Spinal cord (tissue), 10 donors: ENCODE data around the gene THAP8. TPM values are rescaled to one million over a fixed set of nuclear protein-coding genes. Genes with fewer than 3 reads are reported as not detected.
A peak's percentile ranks its signal among the peaks of the same experiment; 100 is the strongest.

Source experiments
- DNase-seq, 6 donors: peaks; one replicate each; pipeline versions ENCODE4 v3.0.0 to v3.0.0-alpha.2; 2013 to 2015; ENCODE audit warnings: low spot score in 6 of 6, low read depth in 4 of 6
- H3K27ac ChIP-seq: one replicate; pipeline ENCODE4 v1.5.1; 2013; ENCODE audit warnings: low read depth, low read length, control low read depth
- H3K27me3 ChIP-seq: one replicate; pipeline ENCODE4 v1.6.1; 2013; ENCODE audit warnings: low read length; ENCODE audit not compliant: control insufficient read depth, insufficient read depth
- H3K36me3 ChIP-seq: one replicate; pipeline ENCODE4 v1.6.1; 2013; ENCODE audit warnings: low read length; ENCODE audit not compliant: control insufficient read depth, insufficient read depth
- H3K4me1 ChIP-seq: one replicate; pipeline ENCODE4 v1.6.1; 2013; ENCODE audit warnings: low read length; ENCODE audit not compliant: control insufficient read depth, insufficient read depth
- H3K4me3 ChIP-seq: one replicate; pipeline ENCODE4 v1.5.1; 2013; ENCODE audit warnings: low read depth, low read length, control low read depth
- H3K9me3 ChIP-seq: one replicate; pipeline ENCODE4 v1.6.1; 2013; ENCODE audit warnings: low read length; ENCODE audit not compliant: control insufficient read depth, insufficient read depth
- WGBS: methylation state at CpG from one replicate; pipeline ENCODE4 v1.1.5; 2013; ENCODE audit warnings: missing lambda C conversion rate; ENCODE audit not compliant: insufficient coverage; 5-methylcytosine and 5-hydroxymethylcytosine counted together
- long read RNA-seq, 4 donors: transcript quantifications; one replicate each; lab custom pipeline, GENCODE V29; 2026
- polyA plus RNA-seq, 2 donors: library from polyadenylated mRNA; unstranded; fragments of 120-200 nt; gene quantifications; one replicate each; pipeline ENCODE4 v1.2.1, GENCODE V29; 2013; ENCODE audit not compliant: insufficient read length in 2 of 2
- total RNA-seq, 2 donors: library from RNA; depleted of rRNA in 1 of 2; stranded (reverse); fragments of 120-200 nt in 1 of 2; fragments of >200 nt in 1 of 2; gene quantifications; one replicate each; pipeline versions ENCODE4 v1.2.3 to v1.2.4, GENCODE V29; 2013 to 2014
- donor health status: healthy.

THAP8 gene, protein sequence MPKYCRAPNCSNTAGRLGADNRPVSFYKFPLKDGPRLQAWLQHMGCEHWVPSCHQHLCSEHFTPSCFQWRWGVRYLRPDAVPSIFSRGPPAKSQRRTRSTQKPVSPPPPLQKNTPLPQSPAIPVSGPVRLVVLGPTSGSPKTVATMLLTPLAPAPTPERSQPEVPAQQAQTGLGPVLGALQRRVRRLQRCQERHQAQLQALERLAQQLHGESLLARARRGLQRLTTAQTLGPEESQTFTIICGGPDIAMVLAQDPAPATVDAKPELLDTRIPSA
- 1 to 10 TPM; 3.1 to 6.6 TPM for total RNA-seq
- 10 to 100 TPM; 16.9 to 17.1 TPM for polyA plus RNA-seq
- long read RNA-seq, donor 1, transcript THAP8-201 (4 exons, 1,825 nt): major isoform, 6 of 8 reads
- long read RNA-seq, donor 1, partial matches to known transcripts: 0 of 8 reads
- long read RNA-seq, donor 1, other reads (novel, unspliced or antisense): 0 of 8 reads
- long read RNA-seq, donor 2, partial matches to known transcripts: 0 of 4 reads
- long read RNA-seq, donor 2, other reads (novel, unspliced or antisense): 0 of 4 reads
- long read RNA-seq, donor 3, partial matches to known transcripts: 0 of 3 reads
- long read RNA-seq, donor 3, other reads (novel, unspliced or antisense): 0 of 3 reads
- long read RNA-seq, donor 4, transcript THAP8-201 (4 exons, 1,825 nt): major isoform, 6 of 7 reads
- long read RNA-seq, donor 4, partial matches to known transcripts: 0 of 7 reads
- long read RNA-seq, donor 4, other reads (novel, unspliced or antisense): 0 of 7 reads

DNA sequence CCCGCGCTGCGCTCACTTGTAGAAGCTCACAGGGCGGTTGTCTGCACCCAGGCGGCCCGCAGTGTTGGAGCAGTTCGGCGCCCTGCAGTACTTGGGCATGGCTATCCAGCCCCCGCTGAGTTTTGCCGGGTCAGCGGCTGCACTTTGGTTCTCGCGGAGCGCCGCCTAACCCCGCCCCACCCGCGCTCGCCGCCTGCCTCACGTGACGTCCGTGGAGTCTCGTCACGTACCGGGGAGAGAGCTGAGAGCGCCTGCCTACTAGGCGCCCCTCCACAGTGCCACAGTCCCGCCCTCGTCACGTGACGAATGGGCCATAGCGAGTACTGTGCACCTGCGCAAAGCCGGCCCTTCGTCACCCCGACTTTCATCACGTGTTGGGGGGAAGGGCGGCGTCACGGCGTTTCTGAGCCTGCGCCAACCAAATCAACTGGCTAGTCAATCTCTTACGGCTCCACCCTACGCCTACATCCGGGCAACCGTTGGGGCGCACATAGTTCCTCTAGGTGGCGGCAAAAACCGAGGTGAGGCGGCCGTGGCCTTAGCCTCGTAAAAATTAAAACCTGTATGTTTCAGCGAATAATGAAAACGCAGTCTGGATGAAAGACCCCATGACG lies at the start of gene THAP8:
TSS of gene THAP8 (minus strand) at position 167 of the 614 bp plus-strand sequence. CDS start at position 99, 68 bp downstream.
- WGBS: under 1% methylated on average over 56 of the region's 56 CpGs
- Histone ChIP-seq H3K36me3 (no peaks in the 10 kb centered on the region), H3K4me3 (peak within 1 kb of the TSS; percentile 81), H3K4me1 (peaks cover 23% of the 10 kb centered on the region), H3K27ac (peak within 1 kb of the TSS; percentile 99), H3K27me3 (no peaks in the 10 kb centered on the region), H3K9me3 (no peaks in the 10 kb centered on the region)
- peak; percentile 99 to 100 (median 100) for DNase-seq

DNA sequence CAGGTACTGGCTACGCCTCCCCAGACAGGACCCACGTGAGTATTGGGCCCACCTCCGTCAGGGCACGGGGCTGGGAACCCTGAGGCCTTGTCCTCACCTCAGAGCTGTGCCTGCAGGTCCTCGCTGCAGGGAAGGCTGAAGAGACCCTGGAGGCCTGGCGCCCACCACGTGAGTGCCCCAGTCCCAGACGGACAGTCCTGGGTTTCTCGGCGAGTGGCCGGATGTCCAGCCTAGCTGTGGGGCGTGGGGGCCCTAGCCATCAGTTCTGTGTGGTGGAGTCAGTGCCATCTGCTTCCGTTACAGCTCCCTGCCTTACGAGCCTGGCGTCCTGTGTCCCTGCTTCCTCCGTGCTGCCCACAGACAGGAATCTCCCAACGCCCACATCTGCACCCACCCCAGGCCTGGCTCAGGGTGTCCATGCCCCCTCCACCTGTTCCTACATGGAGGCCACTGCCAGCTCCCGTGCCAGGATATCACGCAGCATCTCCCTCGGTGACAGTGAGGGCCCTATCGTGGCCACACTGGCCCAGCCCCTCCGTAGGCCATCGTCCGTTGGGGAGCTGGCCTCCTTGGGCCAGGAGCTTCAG lies 49.0 kb upstream of the THAP8 start:
- DNase-seq: no peak
- 94% methylated on average over 24 of the region's 24 CpGs for WGBS
- peaks cover 83% of the 10 kb centered on the region for H3K36me3 ChIP-seq
- no peaks in the 10 kb centered on the region for H3K27me3 ChIP-seq
- H3K4me3 ChIP-seq: no peak overlapping the region
- no peak overlapping the region for H3K27ac ChIP-seq
- no peaks in the 10 kb centered on the region for H3K9me3 ChIP-seq
- H3K4me1 ChIP-seq: no peaks in the 10 kb centered on the region

DNA sequence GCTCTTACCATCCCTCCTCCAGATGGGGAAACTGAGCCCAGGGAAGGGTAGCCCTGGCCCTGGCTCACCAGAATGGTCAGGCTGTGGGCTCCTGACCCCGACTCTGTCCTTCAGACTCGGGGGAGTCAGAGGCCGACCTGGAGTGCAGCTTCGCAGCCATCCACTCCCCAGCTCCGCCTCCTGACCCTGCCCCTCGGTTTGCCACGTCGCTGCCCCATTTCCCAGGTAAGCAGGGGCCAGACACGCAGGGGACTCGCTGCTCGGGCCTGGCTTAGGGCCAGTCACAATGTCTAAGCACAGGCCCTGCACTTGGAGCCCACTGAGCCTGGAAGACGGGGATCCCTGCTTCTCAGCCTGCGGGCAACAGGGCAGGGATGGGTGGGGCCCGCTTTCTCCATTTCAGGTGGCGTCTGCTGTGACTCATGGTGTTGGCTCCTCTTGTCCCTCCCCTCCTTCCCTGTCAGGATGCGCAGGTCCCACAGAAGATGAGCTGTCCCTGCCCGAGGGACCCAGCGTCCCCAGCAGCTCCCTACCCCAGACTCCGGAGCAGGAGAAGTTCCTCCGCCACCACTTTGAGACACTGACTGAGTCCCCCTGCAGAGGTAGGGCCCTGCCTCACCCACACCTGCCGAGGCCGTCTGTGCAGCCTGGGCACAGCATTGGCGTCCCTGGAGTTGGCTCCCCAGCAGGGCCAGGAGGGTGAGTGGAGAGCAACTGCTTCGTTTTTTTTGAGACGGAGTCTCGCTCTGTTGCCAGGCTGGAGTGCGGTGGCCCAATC lies 47.7 kb upstream of the THAP8 start:
- WGBS: 93% methylated on average over 27 of the region's 27 CpGs
- H3K27me3 ChIP-seq: no peaks in the 10 kb centered on the region
- DNase-seq: no peak
- H3K36me3 ChIP-seq: peaks cover 73% of the 10 kb centered on the region
- peaks cover 2% of the 10 kb centered on the region for H3K4me1 ChIP-seq
- no peak overlapping the region for H3K27ac ChIP-seq
- no peaks in the 10 kb centered on the region for H3K9me3 ChIP-seq
- no peak overlapping the region for H3K4me3 ChIP-seq

DNA sequence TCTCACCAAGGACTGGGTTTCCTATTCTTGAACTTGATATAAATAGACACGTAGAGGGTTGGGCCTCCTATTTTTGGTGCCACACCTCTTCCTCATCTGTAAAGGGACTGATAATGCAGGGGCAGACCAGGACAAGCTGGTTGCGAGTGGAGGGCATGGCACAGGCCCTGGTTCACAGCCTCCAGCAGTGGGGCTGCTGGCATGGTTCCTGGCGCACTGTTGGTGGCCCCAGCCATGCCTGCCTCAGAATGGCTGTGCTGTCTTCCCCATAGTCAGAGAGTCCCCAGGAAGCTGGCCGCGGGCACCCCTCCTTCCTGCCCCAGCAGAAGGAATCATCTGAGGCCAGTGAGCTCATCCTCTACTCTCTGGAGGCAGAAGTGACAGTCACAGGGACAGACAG lies 46.4 kb upstream of the THAP8 start:
- WGBS: 92% methylated on average over 5 of the region's 5 CpGs

DNA sequence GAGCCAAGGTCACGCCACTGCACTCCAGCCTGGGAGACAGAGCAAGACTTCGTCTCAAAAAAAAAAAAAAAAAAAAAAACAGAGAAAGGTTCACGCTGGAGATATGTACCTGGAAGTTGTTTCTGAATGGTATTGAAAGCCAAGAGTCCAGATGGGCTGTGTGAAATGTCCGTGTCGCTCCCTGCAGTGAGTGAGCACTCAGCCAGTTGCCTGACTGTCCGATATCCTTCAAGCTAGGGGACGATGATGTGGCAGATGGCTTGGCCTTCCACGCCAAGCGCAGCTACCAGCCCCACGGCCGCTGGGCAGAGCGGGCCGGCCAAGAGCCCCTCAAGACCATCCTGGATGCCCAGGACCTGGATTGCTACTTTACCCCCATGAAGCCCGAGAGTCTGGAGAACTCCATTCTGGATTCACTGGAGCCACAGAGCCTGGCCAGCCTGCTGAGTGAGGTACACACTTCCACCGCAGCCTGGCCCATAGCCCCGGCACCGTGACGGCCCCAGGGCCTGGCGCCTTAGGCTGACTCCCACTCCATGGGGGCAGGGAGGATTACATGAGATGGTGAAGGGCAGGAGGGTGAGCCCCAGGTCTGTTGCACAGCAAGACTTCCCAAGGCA lies 45.2 kb upstream of the THAP8 start:
- DNase-seq: no peak
- 88% methylated on average over 18 of the region's 19 CpGs for WGBS
- no peaks in the 10 kb centered on the region for H3K27me3 ChIP-seq
- peaks cover 50% of the 10 kb centered on the region for H3K36me3 ChIP-seq
- no peak overlapping the region for H3K4me3 ChIP-seq
- peaks cover 2% of the 10 kb centered on the region for H3K4me1 ChIP-seq
- H3K9me3 ChIP-seq: no peaks in the 10 kb centered on the region
- H3K27ac ChIP-seq: no peak overlapping the region

More for the DNA sequence above, 46.4 kb upstream of the THAP8 start:
- peaks cover 2% of the 10 kb centered on the region for H3K4me1 ChIP-seq
- no peak overlapping the region for H3K4me3 ChIP-seq
- no peak overlapping the region for H3K27ac ChIP-seq
- no peaks in the 10 kb centered on the region for H3K9me3 ChIP-seq
- H3K36me3 ChIP-seq: peaks cover 62% of the 10 kb centered on the region
- DNase-seq: no peak
- H3K27me3 ChIP-seq: no peaks in the 10 kb centered on the region

DNA sequence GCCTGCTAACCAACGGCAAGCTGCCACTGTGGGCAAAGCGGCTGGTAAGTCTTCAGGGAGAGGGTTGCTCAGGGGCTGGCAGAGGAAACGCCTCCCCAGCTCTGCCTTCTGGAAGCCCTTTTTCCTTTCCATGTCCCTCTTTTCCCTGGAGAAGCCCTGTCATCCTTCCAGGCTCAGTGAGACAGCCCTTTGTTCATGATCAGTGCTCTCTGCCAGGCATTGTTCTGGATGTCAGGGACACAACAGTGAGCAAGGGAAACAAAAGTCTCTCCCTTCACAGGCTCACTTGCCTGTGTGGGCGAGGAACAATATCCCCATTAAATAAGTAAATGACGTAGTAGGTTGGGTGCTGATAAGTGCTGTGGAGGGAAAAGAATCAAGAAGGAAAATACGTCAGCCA lies 43.0 kb upstream of the THAP8 start:
- peaks cover 2% of the 10 kb centered on the region for H3K4me1 ChIP-seq
- 65% methylated on average over 2 of the region's 6 CpGs for WGBS
- DNase-seq: peak in 1 of 6 donors; percentile 28
- H3K27ac ChIP-seq: no peak overlapping the region
- H3K27me3 ChIP-seq: no peaks in the 10 kb centered on the region
- no peak overlapping the region for H3K4me3 ChIP-seq
- H3K9me3 ChIP-seq: no peaks in the 10 kb centered on the region
- H3K36me3 ChIP-seq: peaks cover 38% of the 10 kb centered on the region

DNA sequence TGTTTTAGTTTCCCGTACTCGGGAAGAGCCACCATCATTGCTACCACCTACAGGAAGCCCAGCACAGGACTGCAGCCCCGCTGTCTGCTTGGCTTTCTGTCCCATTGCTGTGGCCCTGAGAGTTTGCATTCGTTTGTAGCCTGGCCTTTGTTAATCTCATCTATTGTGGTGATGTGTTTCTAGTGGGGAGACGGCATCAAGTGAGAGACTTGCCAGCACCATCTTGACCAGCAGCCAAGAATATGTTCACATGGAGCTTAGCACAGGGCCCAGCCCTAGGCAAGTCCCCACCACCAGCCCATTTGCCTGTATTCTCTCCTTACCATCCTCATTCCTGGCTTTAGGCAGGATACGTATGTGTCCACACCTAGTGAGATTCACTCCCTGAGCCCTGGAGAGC lies 39.6 kb upstream of the THAP8 start:
- H3K4me1 ChIP-seq: peaks cover 2% of the 10 kb centered on the region
- 76% methylated on average over 4 of the region's 6 CpGs for WGBS
- H3K4me3 ChIP-seq: no peak overlapping the region
- no peaks in the 10 kb centered on the region for H3K9me3 ChIP-seq
- peaks cover 34% of the 10 kb centered on the region for H3K36me3 ChIP-seq
- no peak overlapping the region for H3K27ac ChIP-seq
- no peaks in the 10 kb centered on the region for H3K27me3 ChIP-seq
- no peak for DNase-seq

DNA sequence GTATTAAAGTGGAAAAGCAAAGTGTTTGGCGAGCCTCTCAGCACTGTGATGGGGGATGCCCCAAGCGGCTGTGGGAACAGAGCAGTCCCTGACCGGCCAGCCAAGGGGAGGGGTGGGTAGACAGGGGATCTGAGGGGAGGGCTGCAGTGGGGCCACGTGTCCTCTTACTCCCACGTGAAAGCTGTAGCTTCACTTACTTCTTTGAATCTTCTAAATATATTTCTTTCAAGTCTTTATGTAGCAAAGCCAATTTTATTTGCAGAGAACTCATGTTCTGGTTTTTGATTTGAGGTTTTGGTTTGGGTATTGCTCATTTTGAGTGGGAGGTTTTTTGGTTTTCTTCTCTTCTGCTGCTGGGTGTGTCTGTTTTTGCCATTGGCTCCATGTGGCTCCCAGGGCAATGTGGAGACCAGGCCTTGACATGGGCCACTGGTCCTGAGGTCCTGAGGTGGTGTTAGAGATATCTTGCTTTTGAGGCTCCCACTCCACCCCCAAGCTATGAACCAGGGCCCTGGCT lies 39.1 kb upstream of the THAP8 start:
- Histone ChIP-seq H3K4me3 (no peak overlapping the region), H3K27ac (no peak overlapping the region), H3K9me3 (no peaks in the 10 kb centered on the region), H3K27me3 (no peaks in the 10 kb centered on the region), H3K36me3 (peaks cover 36% of the 10 kb centered on the region), H3K4me1 (peaks cover 2% of the 10 kb centered on the region)
- DNase-seq: no peak
- 100% methylated on average over 1 of the region's 5 CpGs for WGBS
